HepG2 (cell line): ENCODE data around the gene CDC14B. TPM values are rescaled to one million over a fixed set of nuclear protein-coding genes. Genes with fewer than 3 reads are reported as not detected.

ENCODE experiments used
- ARID3A ChIP-seq: IDR thresholded peaks from 2 replicates; pipeline ENCODE4 v1.6.1; 2012; ENCODE audit warnings: low read depth, low read length, improper control_type of control experiment
- ASH2L ChIP-seq: fragments of 300-600, 200-600 bp; sonication (generic); IDR thresholded peaks from 2 replicates; pipeline ENCODE4 v1.7.0; 2017; ENCODE audit warnings: low read depth, mild to moderate bottlenecking, moderate library complexity, mixed read lengths, low read length; ENCODE audit not compliant: insufficient read length
- EED ChIP-seq: sonication (generic); formaldehyde crosslinking; IDR thresholded peaks from 2 replicates; pipeline ENCODE4 v1.5.0; 2020; ENCODE audit warnings: mild to moderate bottlenecking, missing genetic modification reagents
- GATAD2A ChIP-seq: IDR thresholded peaks from 2 replicates; pipeline ENCODE4 v1.6.1; 2016
- GPBP1L1 ChIP-seq: sonication (generic); formaldehyde crosslinking; IDR thresholded peaks from 2 replicates; pipeline ENCODE4 v1.5.0; 2020; ENCODE audit warnings: mild to moderate bottlenecking, missing genetic modification reagents
- LBX2 ChIP-seq: sonication (generic); formaldehyde crosslinking; IDR thresholded peaks from 2 replicates; pipeline ENCODE4 v1.5.0; 2020; ENCODE audit warnings: missing genetic modification reagents, mild to moderate bottlenecking, borderline replicate concordance
- MED13 ChIP-seq: sonication (generic); formaldehyde crosslinking; IDR thresholded peaks from 2 replicates; pipeline ENCODE4 v1.5.0; 2020; ENCODE audit warnings: missing genetic modification reagents
- MTA1 ChIP-seq: sonication (generic); formaldehyde crosslinking; IDR thresholded peaks from 2 replicates; pipeline ENCODE4 v1.4.0; 2020; ENCODE audit warnings: missing genetic modification reagents, mild to moderate bottlenecking, borderline replicate concordance
- NFRKB ChIP-seq: fragments of 450-650 bp; IDR thresholded peaks from 2 replicates; pipeline ENCODE4 v1.6.1; 2017
- SIX1 ChIP-seq: sonication (generic); formaldehyde crosslinking; IDR thresholded peaks from 2 replicates; pipeline ENCODE4 v1.4.0; 2020; ENCODE audit warnings: missing genetic modification reagents, borderline replicate concordance
- SNAPC2 ChIP-seq: sonication (generic); formaldehyde crosslinking; IDR thresholded peaks from 2 replicates; pipeline ENCODE4 v1.8.1; 2022; ENCODE audit warnings: mild to moderate bottlenecking, missing genetic modification reagents
- TBX2 ChIP-seq: sonication (generic); formaldehyde crosslinking; IDR thresholded peaks from 2 replicates; pipeline ENCODE4 v1.5.0; 2020; ENCODE audit warnings: missing genetic modification reagents, mild to moderate bottlenecking, borderline replicate concordance
- TFDP1 ChIP-seq: IDR thresholded peaks from 2 replicates; pipeline ENCODE4 v1.6.1; 2016; ENCODE audit warnings: missing compliant biosample characterization, missing genetic modification reagents, borderline replicate concordance
- THAP7 ChIP-seq: sonication (generic); formaldehyde crosslinking; IDR thresholded peaks from 2 replicates; pipeline ENCODE4 v1.8.1; 2023; ENCODE audit warnings: mild to moderate bottlenecking, missing genetic modification reagents
- TOE1 ChIP-seq: sonication (generic); formaldehyde crosslinking; IDR thresholded peaks from 2 replicates; pipeline ENCODE4 v1.4.0; 2020; ENCODE audit warnings: mild to moderate bottlenecking, missing genetic modification reagents
- TOPORS ChIP-seq: sonication (generic); formaldehyde crosslinking; IDR thresholded peaks from 2 replicates; pipeline ENCODE4 v1.8.0; 2023; ENCODE audit warnings: mild to moderate bottlenecking, missing genetic modification reagents
- ZC3H13 ChIP-seq: sonication (generic); formaldehyde crosslinking; IDR thresholded peaks from 2 replicates; pipeline ENCODE4 v1.8.1; 2023; ENCODE audit warnings: mild to moderate bottlenecking, missing genetic modification reagents, moderate library complexity
- ZFP62 ChIP-seq: sonication (generic); formaldehyde crosslinking; IDR thresholded peaks from 2 replicates; pipeline ENCODE4 v1.4.0; 2020; ENCODE audit warnings: missing genetic modification reagents
- ZFP82 ChIP-seq: sonication (generic); formaldehyde crosslinking; IDR thresholded peaks from 2 replicates; pipeline ENCODE4 v1.5.1; 2020; ENCODE audit warnings: mild to moderate bottlenecking, missing genetic modification reagents, borderline replicate concordance
- ZMAT3 ChIP-seq: sonication (generic); formaldehyde crosslinking; conservative IDR thresholded peaks from 2 replicates; pipeline ENCODE4 v1.7.0; 2021; ENCODE audit warnings: missing genetic modification reagents
- ZNF17 ChIP-seq: sonication (generic); formaldehyde crosslinking; IDR thresholded peaks from 2 replicates; pipeline ENCODE4 v1.5.0; 2020; ENCODE audit warnings: mild to moderate bottlenecking, missing genetic modification reagents
- ZNF468 ChIP-seq: sonication (generic); formaldehyde crosslinking; IDR thresholded peaks from 2 replicates; pipeline ENCODE4 v1.8.0; 2022; ENCODE audit warnings: mild to moderate bottlenecking, moderate library complexity, missing genetic modification reagents
- ZNF576 ChIP-seq: sonication (generic); formaldehyde crosslinking; IDR thresholded peaks from 2 replicates; pipeline ENCODE4 v1.4.0; 2020; ENCODE audit warnings: mild to moderate bottlenecking, missing genetic modification reagents
- ZNF619 ChIP-seq: sonication (generic); formaldehyde crosslinking; IDR thresholded peaks from 2 replicates; pipeline ENCODE4 v1.4.0; 2020; ENCODE audit warnings: mild to moderate bottlenecking, missing genetic modification reagents
- ZNF773 ChIP-seq: sonication (generic); formaldehyde crosslinking; IDR thresholded peaks from 2 replicates; pipeline ENCODE4 v1.4.0; 2020; ENCODE audit warnings: missing genetic modification reagents, borderline replicate concordance
- ZNF781 ChIP-seq: sonication (generic); formaldehyde crosslinking; IDR thresholded peaks from 2 replicates; pipeline ENCODE4 v1.5.1; 2020; ENCODE audit warnings: borderline replicate concordance, mild to moderate bottlenecking, missing genetic modification reagents; ENCODE audit errors: not compliant biosample characterization
- polyA plus RNA-seq, 8 experiments: library from polyadenylated mRNA; depleted of rRNA in 3 of 8; stranded (reverse) in 7 of 8; unstranded in 1 of 8; fragments of >200 nt; fragmentation: Illumina TruSeq in 4 of 8; extraction: Trizol in 4 of 8; gene quantifications; 2 replicates each; pipeline versions ENCODE4 v1.2.1 to v1.2.3, GENCODE V29; 2011 to 2016; ENCODE audit warnings: low read depth in 4 of 8, missing spikeins in 1 of 8, mixed read lengths in 1 of 8; ENCODE audit not compliant: insufficient read depth in 1 of 8
- total RNA-seq, 5 experiments: library from RNA; depleted of rRNA; stranded (reverse); fragments of >200 nt; fragmentation: Illumina TruSeq; extraction: Trizol; gene quantifications; 2 replicates each; pipeline ENCODE4 v1.2.3, GENCODE V29; 2016; ENCODE audit warnings: low read depth in 1 of 5

CDC14B gene
- total and polyA plus RNA-seq, 2 of the 13 experiments (the other 11 are each of a cell fraction or from before 2014, with no cell fraction given): 25.8 to 33.3 TPM

GRCh38 chr9:96566498-96567202 lies 53.0 kb downstream of the CDC14B start (continued):
- TF ChIP-seq GPBP1L1 (CRISPR knock-in tag): no peak
- TF ChIP-seq ZNF619: no peak
- peak; percentile 87 for TF ChIP-seq GATAD2A (CRISPR knock-in tag)
- no peak for TF ChIP-seq ARID3A
- no peak for TF ChIP-seq ZFP62
- peak; percentile 92 for TF ChIP-seq TBX2 (CRISPR knock-in tag)
- TF ChIP-seq ZNF773 (CRISPR knock-in tag): no peak
- TF ChIP-seq ZC3H13: 0 out of 2 replicates have a peak, but pooled peaks have one; percentile 24
- TF ChIP-seq ASH2L: peak; percentile 80
- TF ChIP-seq MED13 (CRISPR knock-in tag): peak; percentile 41
- no peak; the same call in 1 of the 2 replicates for TF ChIP-seq SIX1 (CRISPR knock-in tag)
- no peak for TF ChIP-seq ZNF576
- no peak for TF ChIP-seq THAP7 (CRISPR knock-in tag)
- TF ChIP-seq TOPORS (CRISPR knock-in tag): peak; percentile 27; the same call in 1 of the 2 replicates
- TF ChIP-seq NFRKB: no peak
- peak; percentile 24 for TF ChIP-seq ZNF781 (CRISPR knock-in tag)
- no peak for TF ChIP-seq LBX2 (CRISPR knock-in tag)
- no peak for TF ChIP-seq EED (CRISPR knock-in tag)
- TF ChIP-seq TOE1 (CRISPR knock-in tag): no peak
- no peak for TF ChIP-seq SNAPC2 (CRISPR knock-in tag)
- no peak for TF ChIP-seq ZMAT3 (CRISPR knock-in tag)
- peak; percentile 66; the same call in 1 of the 2 replicates for TF ChIP-seq TFDP1 (CRISPR knock-in tag)
- TF ChIP-seq ZNF468 (CRISPR knock-in tag): no peak
- no peak for TF ChIP-seq ZFP82 (CRISPR knock-in tag)
- TF ChIP-seq MTA1 (CRISPR knock-in tag): peak; percentile 96
- TF ChIP-seq ZNF17: no peak
